Large intestine (tissue), 12 donors: ENCODE measurements around the gene CLRN2. TPM values are rescaled to one million over a fixed set of nuclear protein-coding genes. Genes with fewer than 3 reads are reported as not detected.
A peak's percentile ranks its signal among the peaks of the same experiment; 100 is the strongest.

Experiments used
- DNase-seq, 2 donors: peaks; one replicate each; pipeline versions ENCODE4 v3.0.0 to v3.0.0-alpha.2; 2013
- H3K27ac ChIP-seq: one replicate; pipeline ENCODE4 v1.5.1; 2013; ENCODE audit warnings: low read length
- H3K27me3 ChIP-seq: 2 replicates; pipeline ENCODE4 v1.6.1; 2013; ENCODE audit warnings: low read length; ENCODE audit not compliant: control insufficient read depth, insufficient read depth
- H3K36me3 ChIP-seq: 2 replicates; pipeline ENCODE4 v1.6.1; 2013; ENCODE audit warnings: low read length; ENCODE audit not compliant: control insufficient read depth, insufficient read depth
- H3K4me1 ChIP-seq: one replicate; pipeline ENCODE4 v1.6.1; 2013; ENCODE audit warnings: low read length; ENCODE audit not compliant: control insufficient read depth, insufficient read depth
- H3K4me3 ChIP-seq: one replicate; pipeline ENCODE4 v1.5.1; 2013; ENCODE audit warnings: low read length
- H3K9me3 ChIP-seq: one replicate; pipeline ENCODE4 v1.6.1; 2013; ENCODE audit warnings: mild to moderate bottlenecking, low read depth, low read length, moderate library complexity; ENCODE audit not compliant: control insufficient read depth
- WGBS: methylation state at CpG from one replicate; pipeline ENCODE4 v1.1.5; 2013; ENCODE audit warnings: low lambda C conversion rate; ENCODE audit not compliant: insufficient coverage; 5-methylcytosine and 5-hydroxymethylcytosine counted together
- long read RNA-seq, 11 donors: transcript quantifications; one replicate each; lab custom pipeline, GENCODE V29; 2026
- polyA plus RNA-seq: library from polyadenylated mRNA; unstranded; fragments of 120-200 nt; gene quantifications from one replicate; pipeline ENCODE4 v1.2.1, GENCODE V29; 2013

The CLRN2 gene, protein sequence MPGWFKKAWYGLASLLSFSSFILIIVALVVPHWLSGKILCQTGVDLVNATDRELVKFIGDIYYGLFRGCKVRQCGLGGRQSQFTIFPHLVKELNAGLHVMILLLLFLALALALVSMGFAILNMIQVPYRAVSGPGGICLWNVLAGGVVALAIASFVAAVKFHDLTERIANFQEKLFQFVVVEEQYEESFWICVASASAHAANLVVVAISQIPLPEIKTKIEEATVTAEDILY
- not detected for polyA plus RNA-seq
- long read RNA-seq, donor 1, result 0 reads
- long read RNA-seq, donor 2, result 0 reads
- long read RNA-seq, donor 3, result 0 reads
- long read RNA-seq, donor 4, result 0 reads
- long read RNA-seq, donor 5, result 0 reads
- long read RNA-seq, donor 6, result 0 reads
- long read RNA-seq, donor 7, result 0 reads
- long read RNA-seq, donor 8, result 0 reads
- long read RNA-seq, donor 9, result 0 reads
- long read RNA-seq, donor 10, result 0 reads
- long read RNA-seq, donor 11, result 0 reads

DNA sequence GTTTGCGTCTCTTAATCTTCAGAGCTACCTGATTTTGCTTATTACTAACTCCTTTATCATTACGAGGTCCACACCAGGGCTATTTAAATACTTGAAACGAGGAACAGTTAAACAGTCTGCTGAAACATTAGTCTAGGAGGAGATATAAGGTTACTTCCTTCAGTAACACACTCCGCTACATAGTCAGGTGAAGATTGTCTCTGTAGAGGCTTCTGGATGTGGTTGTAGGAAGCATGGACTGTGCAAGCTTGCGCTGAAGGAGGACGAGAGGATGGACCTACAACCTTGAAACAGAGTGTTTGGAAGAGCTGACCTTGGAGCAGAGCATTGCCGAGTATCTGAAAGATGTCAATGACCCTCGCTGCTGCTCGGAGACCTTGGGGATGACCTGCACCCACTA is at the start of gene CLRN2:
CLRN2 (plus strand) TSS at position 301 of the 400 bp plus-strand sequence. CDS start 102 bp downstream, outside the sequence.
- peaks cover 10% of the 10 kb centered on the region for H3K4me1 ChIP-seq
- peaks cover 3% of the 10 kb centered on the region for H3K36me3 ChIP-seq
- peaks cover 2% of the 10 kb centered on the region for H3K27me3 ChIP-seq
- WGBS, result 71% methylated on average over 1 of the region's 9 CpGs
- no peak within 1 kb of the TSS for H3K4me3 ChIP-seq
- H3K9me3 ChIP-seq, result no peaks in the 10 kb centered on the region
- H3K27ac ChIP-seq, result no peak within 1 kb of the TSS
- no peak for DNase-seq

DNA sequence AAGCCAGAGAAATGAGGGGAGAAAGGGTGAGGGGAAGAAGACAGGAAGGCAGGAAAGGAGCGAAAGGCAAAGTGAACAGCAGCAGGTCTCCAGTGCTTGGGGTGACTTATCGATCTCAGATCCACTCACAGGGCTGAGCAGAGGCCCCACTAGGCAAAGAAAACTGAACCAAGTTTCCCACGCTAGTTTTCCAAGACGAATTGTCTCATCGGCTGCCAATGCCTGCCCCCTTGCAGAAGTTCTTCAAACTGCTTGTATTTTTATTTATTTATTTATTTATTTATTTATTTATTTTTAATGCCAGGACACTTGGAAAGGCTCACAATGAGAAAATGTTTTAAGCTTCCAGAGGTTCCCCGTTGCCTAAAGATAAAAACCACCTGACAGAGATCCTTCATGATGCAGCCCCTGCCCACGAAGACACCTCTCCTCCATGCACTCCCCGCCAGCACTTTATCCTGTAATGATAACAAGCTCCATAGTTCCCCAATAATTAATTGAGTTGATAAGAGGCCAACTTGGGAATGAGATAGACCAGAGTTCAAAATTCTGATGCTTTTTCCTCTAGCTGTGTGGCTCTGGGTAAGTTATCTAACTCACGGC is 46.2 kb upstream of the CLRN2 start:
- Histone ChIP-seq H3K27me3 (no peaks in the 10 kb centered on the region), H3K4me3 (no peak overlapping the region), H3K9me3 (no peaks in the 10 kb centered on the region), H3K36me3 (no peaks in the 10 kb centered on the region), H3K4me1 (no peaks in the 10 kb centered on the region), H3K27ac (no peak overlapping the region)
- WGBS, result no CpG with 5 or more reads among the region's 9 CpGs
- no peak for DNase-seq

DNA sequence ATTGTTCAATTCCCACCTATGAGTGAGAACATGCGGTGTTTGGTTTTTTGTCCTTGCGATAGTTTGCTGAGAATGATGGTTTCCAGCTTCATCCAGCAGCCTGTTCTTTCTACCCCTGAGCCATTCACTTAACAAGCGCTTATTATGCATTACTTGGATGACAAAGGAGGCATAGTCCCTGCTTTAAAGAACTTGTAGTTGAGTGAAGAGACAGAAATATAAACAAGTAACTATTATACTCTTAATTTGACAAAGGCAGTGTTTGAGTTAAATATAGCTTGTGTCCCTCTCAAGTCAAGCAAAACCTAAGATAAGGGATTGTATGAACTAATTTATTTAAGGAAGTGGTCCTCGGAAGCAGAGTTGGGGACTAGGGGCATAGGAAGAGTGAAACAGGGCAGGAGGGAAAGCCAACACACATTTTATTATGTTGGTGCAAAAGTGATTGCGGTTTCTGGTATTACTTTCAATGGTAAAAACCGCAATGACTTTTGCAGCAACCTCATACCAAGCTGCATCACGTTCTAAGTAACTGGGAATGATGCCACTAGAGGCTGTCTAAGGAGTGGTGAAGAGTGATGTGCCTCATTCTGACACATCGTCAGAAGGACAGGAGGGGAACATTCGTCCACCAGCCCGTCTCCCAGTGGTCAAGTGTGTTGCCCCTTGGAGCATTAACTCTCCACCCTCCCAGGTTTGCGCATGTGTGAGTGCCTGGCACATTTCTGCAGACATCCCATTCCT is 44.9 kb upstream of the CLRN2 start:
- Histone ChIP-seq H3K9me3 (no peaks in the 10 kb centered on the region), H3K4me1 (no peaks in the 10 kb centered on the region), H3K36me3 (no peaks in the 10 kb centered on the region), H3K4me3 (no peak overlapping the region), H3K27me3 (no peaks in the 10 kb centered on the region), H3K27ac (no peak overlapping the region)
- no peak for DNase-seq
- WGBS, result 20% methylated on average over 1 of the region's 11 CpGs

DNA sequence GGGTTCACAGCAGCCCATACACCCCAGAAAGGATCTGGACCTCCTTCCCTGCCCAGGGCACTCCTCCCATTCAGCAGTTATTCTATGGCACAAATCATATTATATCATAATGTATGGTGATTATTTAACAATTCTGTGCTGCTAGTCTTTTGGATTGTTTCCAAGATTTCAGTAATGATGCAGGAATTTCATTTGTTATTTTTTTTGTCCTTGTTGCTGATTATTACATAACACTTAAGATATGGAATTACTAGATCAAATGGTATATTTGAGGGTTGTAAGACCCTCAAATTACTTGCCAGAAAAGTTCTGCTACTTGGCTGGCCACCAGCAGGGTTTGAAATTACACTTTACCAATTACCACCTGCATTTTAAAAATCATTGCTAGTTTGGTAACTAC is 39.5 kb upstream of the CLRN2 start:
- Histone ChIP-seq H3K9me3 (no peaks in the 10 kb centered on the region), H3K27me3 (no peaks in the 10 kb centered on the region), H3K4me1 (peaks cover 2% of the 10 kb centered on the region), H3K27ac (no peak overlapping the region), H3K4me3 (no peak overlapping the region), H3K36me3 (no peaks in the 10 kb centered on the region)
- DNase-seq, result no peak

DNA sequence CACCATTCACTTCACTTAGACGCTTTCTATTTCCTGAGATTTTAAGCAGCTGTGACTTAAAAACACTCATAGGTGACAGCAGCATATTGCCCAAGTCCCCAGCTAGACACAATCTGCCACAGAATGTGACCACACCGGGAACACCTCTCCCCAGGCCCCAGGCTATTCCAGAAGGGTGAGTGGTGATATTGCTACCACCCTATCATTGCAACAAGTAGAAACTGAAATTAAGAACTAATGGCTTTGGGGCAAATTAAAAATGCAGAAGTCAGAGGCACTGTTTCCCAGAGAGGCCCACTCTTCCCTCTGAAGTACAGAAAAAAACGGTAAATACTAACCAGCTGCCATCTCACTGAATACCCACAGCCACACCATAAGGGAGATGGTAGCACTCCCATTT is 38.1 kb upstream of the CLRN2 start:
- WGBS, result no CpG with 5 or more reads among the region's 3 CpGs
- Histone ChIP-seq H3K27ac (no peak overlapping the region), H3K4me1 (peaks cover 9% of the 10 kb centered on the region), H3K27me3 (no peaks in the 10 kb centered on the region), H3K9me3 (no peaks in the 10 kb centered on the region), H3K4me3 (no peak overlapping the region), H3K36me3 (no peaks in the 10 kb centered on the region)
- DNase-seq, result no peak

DNA sequence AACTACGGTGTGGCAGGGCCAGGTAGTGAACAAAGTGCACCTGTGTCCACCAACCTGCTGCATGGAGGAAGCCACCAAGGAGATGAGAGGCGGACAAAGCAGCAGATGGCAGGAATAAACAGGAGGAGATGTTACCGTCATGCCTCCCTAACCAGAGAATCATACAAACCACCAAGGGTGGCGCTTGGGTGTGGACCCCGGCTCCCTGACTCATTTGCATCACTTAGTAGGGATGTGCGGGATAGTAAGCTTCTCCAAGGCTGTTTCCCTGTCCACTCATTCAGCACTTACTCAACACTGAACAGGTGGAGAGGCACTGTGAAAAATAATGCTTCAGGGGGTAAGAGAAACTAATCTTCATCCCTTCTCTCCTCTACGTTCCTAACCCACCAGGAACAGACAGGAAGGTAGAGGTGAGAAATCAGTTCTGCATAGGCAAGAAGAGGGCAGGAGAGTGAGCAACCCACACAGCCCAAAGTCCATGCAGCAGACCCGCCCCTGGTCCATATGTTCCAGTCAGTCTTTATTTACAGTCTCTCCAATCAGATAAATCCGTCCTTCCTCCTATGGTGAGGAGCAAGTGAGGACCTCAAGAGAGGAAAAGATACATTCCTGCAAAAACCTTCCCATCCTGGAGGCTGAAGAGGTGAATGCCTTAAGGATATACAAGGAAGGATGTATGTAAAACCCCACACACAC is 37.0 kb upstream of the CLRN2 start:
- H3K9me3 ChIP-seq, result peaks cover 3% of the 10 kb centered on the region
- no peaks in the 10 kb centered on the region for H3K27me3 ChIP-seq
- no CpG with 5 or more reads among the region's 9 CpGs for WGBS

DNA sequence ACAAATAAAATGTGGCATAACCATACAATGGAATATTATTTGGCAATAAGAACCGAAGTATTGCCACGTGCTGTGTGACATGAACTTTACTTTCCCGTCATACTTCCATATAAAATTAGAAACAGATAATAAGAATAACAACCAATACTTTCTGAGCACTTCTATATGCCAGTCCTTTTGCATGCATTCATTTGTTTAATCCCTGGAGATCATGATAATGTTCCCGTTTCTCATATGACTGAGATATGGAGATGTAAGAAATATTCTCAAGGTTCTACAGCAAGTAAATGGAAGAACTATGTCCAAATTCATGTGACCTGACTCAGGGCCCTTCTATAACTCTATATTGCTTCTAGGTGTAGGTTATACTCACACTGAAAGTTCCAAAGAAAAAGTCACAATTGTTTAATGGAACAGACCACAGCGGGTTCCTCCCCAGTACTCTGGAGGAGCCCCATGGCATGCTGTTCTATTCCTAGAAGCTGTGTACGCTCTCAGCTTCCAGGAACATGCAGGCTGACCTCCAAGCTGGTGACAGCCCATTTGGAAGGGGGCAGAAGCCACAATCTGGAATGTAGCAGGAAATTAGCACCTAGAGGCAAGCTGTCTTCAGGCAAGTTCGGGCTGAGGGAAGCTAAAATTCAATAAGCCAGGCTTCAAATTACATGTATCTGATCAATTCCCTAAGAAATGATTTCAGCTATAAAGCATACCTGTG is 34.6 kb upstream of the CLRN2 start:
- Histone ChIP-seq H3K27me3 (no peaks in the 10 kb centered on the region), H3K36me3 (peaks cover 11% of the 10 kb centered on the region), H3K4me3 (no peak overlapping the region), H3K27ac (peak overlapping the region; percentile 53), H3K4me1 (peaks cover 9% of the 10 kb centered on the region), H3K9me3 (peaks cover 3% of the 10 kb centered on the region)
- 94% methylated on average over 3 of the region's 7 CpGs for whole genome bisulfite sequencing
- no peak for DNase-seq

More for the DNA sequence above, 37.0 kb upstream of the CLRN2 start:
- Histone ChIP-seq H3K27ac (no peak overlapping the region), H3K4me3 (no peak overlapping the region), H3K36me3 (peaks cover 4% of the 10 kb centered on the region), H3K4me1 (peaks cover 9% of the 10 kb centered on the region)
- DNase-seq, result peak in 1 of 2 donors; percentile 20

DNA sequence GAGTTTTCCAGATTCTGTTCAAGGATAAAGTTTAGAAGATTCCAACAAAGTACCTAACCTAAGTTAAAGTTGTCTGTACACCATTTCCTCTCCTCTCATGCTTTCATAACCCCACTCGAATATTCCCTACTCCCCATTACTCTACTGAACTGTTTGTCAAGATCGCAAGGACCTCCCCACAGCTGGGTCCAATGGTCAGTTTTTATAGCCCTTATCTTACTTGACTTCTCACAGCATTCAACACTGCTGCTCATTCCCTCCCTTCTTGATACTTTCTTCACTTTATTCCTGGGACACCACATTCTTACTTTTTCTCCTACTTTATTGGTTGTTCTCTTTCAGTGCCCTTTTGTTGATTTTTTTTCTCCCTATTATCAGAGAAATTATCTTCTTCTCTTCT is 34.0 kb upstream of the CLRN2 start:
- Histone ChIP-seq H3K4me1 (peaks cover 9% of the 10 kb centered on the region), H3K36me3 (peaks cover 13% of the 10 kb centered on the region), H3K27ac (peak overlapping the region; percentile 53), H3K4me3 (no peak overlapping the region), H3K9me3 (peaks cover 3% of the 10 kb centered on the region), H3K27me3 (no peaks in the 10 kb centered on the region)
- WGBS, result 24% methylated on average over 2 of the region's 2 CpGs
- DNase-seq, result peak; percentile 53 to 74

DNA sequence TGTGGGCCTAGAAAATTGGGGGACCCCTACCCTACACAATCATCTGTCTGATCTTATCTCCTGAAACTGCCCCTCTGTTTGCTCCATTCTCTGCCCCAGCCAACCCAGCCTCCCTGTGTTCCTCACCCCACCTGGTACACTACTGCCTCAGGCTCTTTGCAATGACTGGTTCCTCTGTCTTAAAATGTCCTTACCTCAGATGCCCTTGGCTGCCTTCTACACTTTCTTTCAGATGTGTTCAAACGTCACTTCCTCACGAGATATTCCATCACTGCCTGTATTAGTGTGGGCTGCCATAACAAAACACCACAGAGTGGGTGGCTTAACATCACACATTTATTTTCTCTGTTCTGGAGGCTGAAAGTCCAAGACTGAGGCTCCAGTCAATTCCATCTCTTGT is 32.2 kb upstream of the CLRN2 start:
- H3K36me3 ChIP-seq, result peaks cover 30% of the 10 kb centered on the region
- H3K4me1 ChIP-seq, result peaks cover 9% of the 10 kb centered on the region
- WGBS, result no CpG with 5 or more reads among the region's 2 CpGs
- no peak for DNase-seq
- peaks cover 3% of the 10 kb centered on the region for H3K9me3 ChIP-seq
- no peak overlapping the region for H3K27ac ChIP-seq
- H3K4me3 ChIP-seq, result no peak overlapping the region
- H3K27me3 ChIP-seq, result no peaks in the 10 kb centered on the region
